Ovary (tissue), 9 donors: ENCODE data around the gene DOCK2. TPM values are rescaled to one million over a fixed set of nuclear protein-coding genes. Genes with fewer than 3 reads are reported as not detected.

Experiments used
- DNase-seq, 5 donors: peaks; one replicate each; pipeline ENCODE4 v3.0.0-alpha.2; 2019 to 2020
- H3K27ac ChIP-seq, 2 donors: fragments of 200-600 bp; one replicate each; pipeline versions ENCODE4 v1.5.1 to v1.8.0; 2019 to 2022
- H3K27me3 ChIP-seq: fragments of 200-600 bp; one replicate; pipeline ENCODE4 v1.8.0; 2022
- H3K36me3 ChIP-seq: fragments of 200-600 bp; sonication (generic); one replicate; pipeline ENCODE4 v1.5.1; 2019
- H3K4me1 ChIP-seq: one replicate; pipeline ENCODE4 v1.8.1; 2013; ENCODE audit warnings: mild to moderate bottlenecking, moderate library complexity; ENCODE audit not compliant: insufficient read depth
- H3K4me3 ChIP-seq: fragments of 200-600 bp; sonication (generic); one replicate; pipeline ENCODE4 v1.5.1; 2017
- H3K9me3 ChIP-seq, 2 donors: fragments of 200-600 bp in 1 of 2; sonication (generic) in 1 of 2; one replicate each; pipeline versions ENCODE4 v1.5.1 to v1.8.1; 2013 to 2019; ENCODE audit warnings: mild to moderate bottlenecking in 1 of 2, moderate library complexity in 1 of 2
- EP300 ChIP-seq: sonication (generic); formaldehyde crosslinking; IDR thresholded peaks from one replicate; pipeline ENCODE4 v1.6.1; 2017; ENCODE audit warnings: antibody characterized with exemption
- POLR2A ChIP-seq: fragments of 450-650 bp; IDR thresholded peaks from one replicate; pipeline ENCODE4 v1.6.1; 2017; ENCODE audit warnings: antibody characterized with exemption, mild to moderate bottlenecking, moderate library complexity
- WGBS, 3 donors: extraction: QIAGEN DNeasy Blood & Tissue Kit in 1 of 3; methylation state at CpG; one replicate each; pipeline versions ENCODE4 v1.1.5 to v1.1.7; 2013 to 2017; 5-methylcytosine and 5-hydroxymethylcytosine counted together
- intact Hi-C, 4 donors: fragments of 100-400 bp; cut with DNase I; formaldehyde crosslinking; loops; one replicate each; pipeline versions ENCODE4 v1.11.0 to v1.15.1; 2022 to 2023
- polyA plus RNA-seq, 2 donors: library from polyadenylated mRNA; stranded (reverse); fragments of 200-250 nt in 1 of 2; fragments of 350-450 nt in 1 of 2; fragmentation: Illumina TruSeq in 1 of 2; extraction: RNeasy Lipid Tissue Mini Kit (QIAGEN cat#74804) in 1 of 2; gene quantifications; one replicate each; pipeline ENCODE4 v1.2.3, GENCODE V29; 2013 to 2014
- total RNA-seq, 7 donors: library from RNA; depleted of rRNA in 2 of 7; stranded (reverse); fragments of >200 nt in 2 of 7; fragmentation: NEBNext Ultra II Directional in 3 of 7; extraction: Animal tissue kit (Norgen Biotek cat#: 25700) in 3 of 7; gene quantifications; one replicate each; pipeline versions ENCODE4 v1.1.0 to v1.2.4, GENCODE V29; 2016 to 2023
- TF ChIP-seq, protein P1 (sequence below), 3 donors: fragments of 450-650 bp in 2 of 3; fragments of 200-600 bp in 1 of 3; IDR thresholded peaks; one replicate each; pipeline versions ENCODE4 v1.5.1 to v1.8.0; 2016 to 2022; ENCODE audit warnings: antibody characterized with exemption in 3 of 3, mild to moderate bottlenecking in 1 of 3
- donor health status: DM: no; HTN: no; CAD: no; lungs with moderate emphysema.
- donor health status: DM: no; HTN: no; CAD: no.
- donor health status: Bipolar disorder and iron deficiency.
- donor health status: DM: yes; HTN: yes; CAD: no.
- donor health status: DM: no; HTN: no; CAD: no.
- donor health status: DM: yes; HTN: yes; CAD: no.

Gene DOCK2
- total and polyA plus RNA-seq, 9 donors: 1.3 to 10.2 (median 5.4) TPM

DNA sequence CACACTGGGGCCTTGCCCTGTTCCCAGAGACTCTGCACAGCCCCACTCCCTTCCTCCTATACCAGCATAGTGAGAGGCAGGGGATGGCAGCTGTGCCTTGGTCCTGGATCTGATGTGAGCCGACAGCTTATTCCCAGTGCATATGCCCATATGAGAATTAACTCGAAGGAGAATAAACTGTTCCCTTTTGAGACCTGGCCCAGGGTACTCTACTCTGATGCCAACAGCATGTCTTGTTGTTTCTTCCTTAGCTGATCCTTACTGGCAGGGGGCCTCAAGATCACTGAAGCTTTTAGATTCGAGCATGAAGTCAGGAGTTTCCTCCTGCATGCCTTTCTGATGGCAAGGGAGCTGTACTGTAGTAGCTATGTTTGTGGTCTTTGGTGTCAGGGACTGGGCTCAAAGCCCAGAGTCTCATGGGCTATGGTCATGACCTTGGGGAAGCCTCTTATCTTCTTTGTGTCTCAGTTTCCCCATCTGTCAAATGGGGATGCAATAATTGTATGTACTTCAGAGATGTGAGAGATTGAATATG, 57.1 kb downstream of the DOCK2 start:
- DNase-seq: no peak
- TF ChIP-seq, protein P1, sequence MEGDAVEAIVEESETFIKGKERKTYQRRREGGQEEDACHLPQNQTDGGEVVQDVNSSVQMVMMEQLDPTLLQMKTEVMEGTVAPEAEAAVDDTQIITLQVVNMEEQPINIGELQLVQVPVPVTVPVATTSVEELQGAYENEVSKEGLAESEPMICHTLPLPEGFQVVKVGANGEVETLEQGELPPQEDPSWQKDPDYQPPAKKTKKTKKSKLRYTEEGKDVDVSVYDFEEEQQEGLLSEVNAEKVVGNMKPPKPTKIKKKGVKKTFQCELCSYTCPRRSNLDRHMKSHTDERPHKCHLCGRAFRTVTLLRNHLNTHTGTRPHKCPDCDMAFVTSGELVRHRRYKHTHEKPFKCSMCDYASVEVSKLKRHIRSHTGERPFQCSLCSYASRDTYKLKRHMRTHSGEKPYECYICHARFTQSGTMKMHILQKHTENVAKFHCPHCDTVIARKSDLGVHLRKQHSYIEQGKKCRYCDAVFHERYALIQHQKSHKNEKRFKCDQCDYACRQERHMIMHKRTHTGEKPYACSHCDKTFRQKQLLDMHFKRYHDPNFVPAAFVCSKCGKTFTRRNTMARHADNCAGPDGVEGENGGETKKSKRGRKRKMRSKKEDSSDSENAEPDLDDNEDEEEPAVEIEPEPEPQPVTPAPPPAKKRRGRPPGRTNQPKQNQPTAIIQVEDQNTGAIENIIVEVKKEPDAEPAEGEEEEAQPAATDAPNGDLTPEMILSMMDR (IDR thresholded peaks at IDR 0.05): no peak
- TF ChIP-seq EP300: no peak
- no peak for TF ChIP-seq POLR2A
- Histone ChIP-seq H3K27me3 (no peaks in the 10 kb centered on the region), H3K4me3 (no peak overlapping the region), H3K36me3 (no peaks in the 10 kb centered on the region), H3K9me3 (no peaks in the 10 kb centered on the region), H3K27ac (no peak overlapping the region), H3K4me1 (no peaks in the 10 kb centered on the region)
- 75 to 90% (median 85%) methylated on average over 3 of the region's 3 CpGs for WGBS, 3 donors
- intact Hi-C loops: no loop called here

DNA sequence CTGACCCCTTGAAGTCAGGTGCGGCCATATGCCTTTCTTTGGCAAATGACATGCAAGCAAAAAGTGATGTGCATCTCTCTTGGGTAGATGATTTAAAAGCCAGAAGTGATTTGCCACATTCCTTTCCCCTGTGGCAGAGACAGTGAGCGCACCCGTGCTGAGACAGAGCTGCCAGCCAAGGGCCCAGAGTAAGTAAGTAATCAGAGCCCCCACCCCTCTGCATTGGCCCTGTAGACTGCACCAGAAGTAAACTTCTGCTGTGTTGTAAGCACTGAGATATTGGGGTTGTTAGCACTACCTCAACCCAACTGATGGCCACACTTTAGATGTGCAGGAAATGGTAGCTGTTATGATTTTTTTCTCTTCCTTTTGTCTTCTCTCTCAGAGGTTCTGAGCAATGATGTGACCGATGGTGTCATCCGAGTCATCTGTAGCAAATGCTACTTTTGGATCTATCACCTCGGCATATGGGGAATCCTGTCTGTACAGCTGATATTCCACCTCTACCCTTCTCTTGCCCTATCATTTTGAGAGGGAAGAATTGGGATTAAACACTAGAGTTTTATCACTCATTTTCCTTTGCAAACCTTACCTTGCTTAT, 58.0 kb downstream of the DOCK2 start:
- Histone ChIP-seq H3K4me3 (no peak overlapping the region), H3K27me3 (no peaks in the 10 kb centered on the region), H3K27ac (no peak overlapping the region), H3K4me1 (no peaks in the 10 kb centered on the region), H3K36me3 (no peaks in the 10 kb centered on the region), H3K9me3 (no peaks in the 10 kb centered on the region)
- DNase-seq: no peak
- intact Hi-C loops: no loop called here
- 72 to 88% (median 76%) methylated on average over 6 of the region's 6 CpGs for WGBS, 3 donors
- TF ChIP-seq, protein P1 (IDR thresholded peaks at IDR 0.05): no peak
- no peak for TF ChIP-seq EP300
- no peak for TF ChIP-seq POLR2A

DNA sequence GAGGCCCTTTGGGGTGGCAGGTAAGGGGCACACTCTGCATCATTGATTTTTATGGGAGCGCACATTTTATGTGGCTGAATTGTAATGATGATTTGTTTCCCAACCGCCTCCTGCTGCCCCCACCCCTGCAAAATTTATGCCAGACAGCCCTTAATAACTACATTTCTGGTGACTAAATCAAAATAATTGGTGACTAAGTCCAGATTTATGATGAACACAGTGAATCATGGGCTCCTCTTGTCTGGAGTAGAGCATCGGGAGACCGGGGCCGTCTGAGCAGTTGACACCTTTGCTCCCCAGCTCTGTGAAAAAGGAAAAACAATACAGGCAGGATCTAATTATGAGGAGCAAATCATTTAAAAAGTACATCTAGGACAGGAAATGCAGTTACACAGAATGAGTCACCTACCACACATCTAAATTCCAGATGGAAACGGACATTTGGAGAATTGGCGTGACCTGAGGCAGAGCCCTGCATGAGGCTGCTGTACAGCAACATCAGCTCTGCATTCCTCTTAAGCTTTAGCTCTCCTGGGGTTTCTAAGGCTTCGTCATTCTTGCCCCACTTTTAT, 58.9 kb downstream of the DOCK2 start:
- TF ChIP-seq EP300 (no peak), POLR2A (no peak)
- TF ChIP-seq, protein P1 (IDR thresholded peaks at IDR 0.05): no peak
- no peak overlapping the region for H3K4me3 ChIP-seq
- DNase-seq: no peak
- H3K9me3 ChIP-seq: no peaks in the 10 kb centered on the region
- 31 to 35% (median 31%) methylated on average over 8 of the region's 8 CpGs for WGBS, 3 donors
- intact Hi-C loops: no loop called here
- no peaks in the 10 kb centered on the region for H3K4me1 ChIP-seq
- no peaks in the 10 kb centered on the region for H3K27me3 ChIP-seq
- H3K36me3 ChIP-seq: no peaks in the 10 kb centered on the region
- no peak overlapping the region for H3K27ac ChIP-seq

DNA sequence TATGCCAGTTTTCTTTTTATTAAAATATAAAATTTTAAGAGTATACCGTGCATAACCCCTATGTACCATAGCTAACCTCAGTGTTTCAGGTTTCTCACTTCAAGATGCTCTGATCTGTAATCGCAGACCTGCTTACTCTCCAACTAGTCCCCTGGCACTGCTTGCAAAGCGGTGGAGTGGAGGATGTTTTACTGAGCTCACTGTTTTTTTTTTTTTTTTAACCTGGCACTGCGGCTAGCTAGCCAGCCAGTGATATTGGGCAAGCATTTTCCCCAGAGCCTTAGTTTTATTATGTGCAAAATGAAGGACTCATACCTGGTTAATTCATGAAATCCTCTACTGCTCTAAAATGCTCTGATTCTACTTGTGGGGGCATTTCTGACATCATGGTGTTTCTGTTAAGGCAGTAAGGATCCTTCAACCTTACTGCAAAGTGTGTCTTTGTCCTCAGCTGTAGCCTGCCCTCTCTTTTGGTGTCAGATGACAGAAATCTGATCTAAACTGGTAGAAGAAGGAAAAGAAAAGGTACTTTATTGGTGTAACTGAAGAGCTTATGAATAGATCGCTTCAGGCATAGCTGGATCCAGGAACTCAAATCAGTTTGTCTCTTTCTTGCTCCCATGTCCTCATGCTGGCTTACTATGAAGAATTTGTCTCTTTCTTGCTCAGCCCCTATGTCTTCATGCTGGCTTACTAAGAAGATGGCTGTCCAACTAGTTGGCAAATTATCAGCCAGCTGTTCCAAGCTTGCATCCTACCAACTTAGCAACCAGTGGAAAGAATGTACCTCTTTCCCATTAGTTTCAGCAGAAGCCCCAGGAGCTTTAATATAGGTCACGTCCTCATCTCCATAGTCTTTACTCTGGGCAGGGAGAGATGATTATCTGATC, 59.8 kb downstream of the DOCK2 start:
- no peaks in the 10 kb centered on the region for H3K4me1 ChIP-seq
- no peaks in the 10 kb centered on the region for H3K9me3 ChIP-seq
- no peak overlapping the region for H3K27ac ChIP-seq
- no peak for DNase-seq
- WGBS, 3 donors: 81 to 88% (median 86%) methylated on average over 6 of the region's 6 CpGs
- intact Hi-C loops: no loop called here
- H3K36me3 ChIP-seq: no peaks in the 10 kb centered on the region
- TF ChIP-seq, protein P1 (IDR thresholded peaks at IDR 0.05): no peak
- TF ChIP-seq POLR2A (no peak), EP300 (no peak)
- no peaks in the 10 kb centered on the region for H3K27me3 ChIP-seq
- H3K4me3 ChIP-seq: no peak overlapping the region
